ENCODE results near the gene KDM4B. TPM values are rescaled to one million over a fixed set of nuclear protein-coding genes. Genes with fewer than 3 reads are reported as not detected.
A peak's percentile ranks its signal among the peaks of the same experiment; 100 is the strongest.
"Not testable (repeated sequence)": the region's sequence is repeated elsewhere in the genome, so short reads cannot be mapped to it uniquely, and the experiment has no call there.

KDM4B gene
- total and polyA plus RNA-seq, 2 donors (not counting 1 experiment from before 2014, with no cell fraction given) = 6.4 to 14.4 TPM

DNA sequence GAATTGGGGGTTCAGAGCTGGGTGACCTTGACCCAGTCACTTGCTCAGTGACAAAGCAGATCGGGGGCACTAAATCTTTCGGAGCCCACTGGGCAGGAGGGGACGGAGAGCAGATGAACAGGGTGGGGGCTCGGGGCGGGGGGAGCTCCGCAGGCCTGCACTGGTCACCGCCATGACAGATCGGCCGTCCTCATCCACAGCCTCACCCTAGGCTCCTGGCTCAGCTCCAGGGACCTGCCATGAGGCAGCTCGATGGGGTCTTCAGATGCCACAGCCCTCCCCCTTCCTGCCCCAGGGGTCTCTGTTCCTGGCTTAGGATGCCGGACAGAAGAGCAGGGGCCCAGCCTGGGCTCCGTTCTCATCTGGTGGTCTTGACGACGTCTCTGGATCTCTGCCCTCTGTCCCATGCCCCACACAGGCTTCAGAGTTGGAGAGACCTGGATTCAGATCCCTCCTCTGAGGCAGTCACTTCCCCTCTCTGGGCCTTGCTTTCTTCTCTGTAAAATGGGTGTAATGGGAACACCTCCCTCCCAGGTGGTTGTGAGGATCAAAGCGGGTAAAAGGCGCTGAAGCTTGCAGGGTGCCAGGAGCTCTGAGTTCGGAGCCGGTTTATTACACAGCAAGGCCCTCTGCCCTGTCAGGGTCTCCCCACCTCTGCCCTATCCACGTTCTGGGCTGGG, 3.0 kb downstream of the KDM4B start:
- H3K36me3 ChIP-seq (ENCODE audit: control insufficient read depth, insufficient read depth, low read length) = no peaks in the 10 kb centered on the region
- no peak for DNase-seq (ENCODE audit: low read depth in 2 of 2)
- H3K9me3 ChIP-seq (ENCODE audit: control insufficient read depth, insufficient read depth, low read depth, low read length) = no peaks in the 10 kb centered on the region
- H3K4me2 ChIP-seq (ENCODE audit: extremely low read depth, insufficient read depth, low read length) = peak overlapping the region; percentile 97
- no peaks in the 10 kb centered on the region for H3K27me3 ChIP-seq (ENCODE audit: control insufficient read depth, insufficient read depth, low read length)
- H3K79me2 ChIP-seq (ENCODE audit: control insufficient read depth, insufficient read depth, low read length) = peaks cover 57% of the 10 kb centered on the region
- no peak overlapping the region for H3K4me3 ChIP-seq (replicated peaks in 1 of 4; ENCODE audit: control extremely low read depth in 1 of 4, insufficient read depth in 1 of 4, low read depth in 3 of 4, low read length in 4 of 4)
- H3K9ac ChIP-seq (ENCODE audit: insufficient read depth, low read length) = no peak overlapping the region
- no peak overlapping the region for H3K27ac ChIP-seq (ENCODE audit: insufficient read depth, low read length)
- H4K20me1 ChIP-seq (ENCODE audit: control insufficient read depth, extremely low read depth, insufficient read depth, low read length) = peaks cover 4% of the 10 kb centered on the region
- TF ChIP-seq, protein P1, sequence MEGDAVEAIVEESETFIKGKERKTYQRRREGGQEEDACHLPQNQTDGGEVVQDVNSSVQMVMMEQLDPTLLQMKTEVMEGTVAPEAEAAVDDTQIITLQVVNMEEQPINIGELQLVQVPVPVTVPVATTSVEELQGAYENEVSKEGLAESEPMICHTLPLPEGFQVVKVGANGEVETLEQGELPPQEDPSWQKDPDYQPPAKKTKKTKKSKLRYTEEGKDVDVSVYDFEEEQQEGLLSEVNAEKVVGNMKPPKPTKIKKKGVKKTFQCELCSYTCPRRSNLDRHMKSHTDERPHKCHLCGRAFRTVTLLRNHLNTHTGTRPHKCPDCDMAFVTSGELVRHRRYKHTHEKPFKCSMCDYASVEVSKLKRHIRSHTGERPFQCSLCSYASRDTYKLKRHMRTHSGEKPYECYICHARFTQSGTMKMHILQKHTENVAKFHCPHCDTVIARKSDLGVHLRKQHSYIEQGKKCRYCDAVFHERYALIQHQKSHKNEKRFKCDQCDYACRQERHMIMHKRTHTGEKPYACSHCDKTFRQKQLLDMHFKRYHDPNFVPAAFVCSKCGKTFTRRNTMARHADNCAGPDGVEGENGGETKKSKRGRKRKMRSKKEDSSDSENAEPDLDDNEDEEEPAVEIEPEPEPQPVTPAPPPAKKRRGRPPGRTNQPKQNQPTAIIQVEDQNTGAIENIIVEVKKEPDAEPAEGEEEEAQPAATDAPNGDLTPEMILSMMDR (conservative IDR thresholded peaks at IDR 0.05 in 1 of 2, IDR thresholded peaks at IDR 0.05 in 1 of 2; ENCODE audit: low read depth in 1 of 2, low read length in 2 of 2) = no peak
- TF ChIP-seq EZH2 (IDR thresholded peaks at IDR 0.05; ENCODE audit: low read length, missing control alignments) = no peak
- H3K4me1 ChIP-seq (ENCODE audit: control insufficient read depth, extremely low read depth, insufficient read depth, low read length) = peaks cover 29% of the 10 kb centered on the region
- H2AFZ ChIP-seq (ENCODE audit: low read length) = no peak overlapping the region

DNA sequence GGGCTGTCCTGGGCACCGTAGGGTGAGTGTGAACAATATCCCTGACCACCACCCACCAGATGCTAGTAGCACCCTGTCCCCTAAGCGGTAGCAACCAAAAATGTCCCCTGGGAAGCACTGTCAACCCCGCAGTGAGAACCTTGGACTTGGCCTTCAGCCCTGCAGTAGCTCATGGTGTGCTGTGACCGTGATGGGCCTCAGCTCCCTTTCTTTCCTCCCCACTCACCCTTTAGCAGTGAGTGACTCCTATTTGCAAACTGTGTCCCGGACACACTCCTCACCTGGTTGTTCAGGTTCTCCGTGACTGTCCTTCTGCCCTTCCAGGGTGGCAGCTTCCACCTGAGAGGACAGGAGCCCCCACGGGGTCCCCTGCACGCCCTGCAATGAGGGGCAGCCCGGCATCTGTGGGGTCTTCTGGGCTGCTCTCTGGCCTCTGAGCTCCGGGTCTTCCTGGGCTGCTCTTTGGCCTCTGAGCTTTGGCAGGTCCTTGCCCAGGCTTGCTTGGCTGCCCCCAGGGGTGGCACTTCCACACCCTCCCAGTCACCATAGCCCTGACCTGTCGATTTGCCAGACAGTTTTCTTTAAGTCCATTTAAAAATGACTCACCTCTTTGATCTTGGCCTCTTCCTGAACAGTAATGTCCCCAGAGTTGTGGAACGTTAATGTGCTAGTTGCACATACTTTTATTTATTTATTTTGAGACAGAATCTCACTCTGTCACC, 3.8 kb downstream of the KDM4B start:
- Histone ChIP-seq H3K4me2 (ENCODE audit: extremely low read depth, insufficient read depth, low read length) (no peak overlapping the region), H3K79me2 (ENCODE audit: control insufficient read depth, insufficient read depth, low read length) (peaks cover 60% of the 10 kb centered on the region), H3K9me3 (ENCODE audit: control insufficient read depth, insufficient read depth, low read depth, low read length) (no peaks in the 10 kb centered on the region), H3K27me3 (ENCODE audit: control insufficient read depth, insufficient read depth, low read length) (no peaks in the 10 kb centered on the region), H4K20me1 (ENCODE audit: control insufficient read depth, extremely low read depth, insufficient read depth, low read length) (peaks cover 4% of the 10 kb centered on the region), H3K4me3 (replicated peaks in 1 of 4; ENCODE audit: control extremely low read depth in 1 of 4, insufficient read depth in 1 of 4, low read depth in 3 of 4, low read length in 4 of 4) (no peak overlapping the region), H3K9ac (ENCODE audit: insufficient read depth, low read length) (no peak overlapping the region), H3K36me3 (ENCODE audit: control insufficient read depth, insufficient read depth, low read length) (no peaks in the 10 kb centered on the region), H3K27ac (ENCODE audit: insufficient read depth, low read length) (no peak overlapping the region), H2AFZ (ENCODE audit: low read length) (no peak overlapping the region), H3K4me1 (ENCODE audit: control insufficient read depth, extremely low read depth, insufficient read depth, low read length) (peaks cover 36% of the 10 kb centered on the region)
- TF ChIP-seq, protein P1 (conservative IDR thresholded peaks at IDR 0.05 in 1 of 2, IDR thresholded peaks at IDR 0.05 in 1 of 2; ENCODE audit: low read depth in 1 of 2, low read length in 2 of 2) = no peak
- TF ChIP-seq EZH2 (IDR thresholded peaks at IDR 0.05; ENCODE audit: low read length, missing control alignments) = no peak
- peak; percentile 49 to 62 for DNase-seq (ENCODE audit: low read depth in 2 of 2)

DNA sequence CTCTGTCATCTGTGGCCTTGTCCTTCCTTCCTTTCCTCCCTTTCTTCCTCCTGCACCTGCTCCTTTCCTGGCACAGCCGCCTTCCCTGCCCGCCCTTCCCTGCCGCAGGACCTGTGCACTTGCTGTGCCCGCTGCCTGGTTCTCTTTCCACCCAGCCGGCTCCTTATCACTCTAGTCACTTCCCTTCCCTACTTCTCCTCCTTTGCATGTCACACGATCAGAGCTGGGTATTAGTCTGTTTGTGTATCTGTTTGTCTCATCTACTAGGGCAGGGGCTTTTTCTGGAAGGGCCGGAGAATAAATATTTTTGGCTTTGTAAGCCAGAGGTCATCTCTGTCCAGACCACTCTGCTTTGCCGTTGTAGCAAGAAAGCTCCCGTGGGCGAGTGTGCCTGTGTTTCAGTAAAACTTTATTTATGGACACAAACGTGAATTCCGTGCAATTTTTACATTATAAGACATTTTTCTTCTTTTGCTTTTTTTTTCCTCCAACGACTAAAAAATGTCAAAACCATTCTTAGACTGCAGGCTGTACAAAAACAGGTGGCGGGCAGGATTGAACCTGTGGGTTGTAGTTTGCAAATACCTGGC, 6.1 kb downstream of the KDM4B start:
- Histone ChIP-seq H3K79me2 (ENCODE audit: control insufficient read depth, insufficient read depth, low read length) (peaks cover 66% of the 10 kb centered on the region), H3K4me3 (replicated peaks in 1 of 4; ENCODE audit: control extremely low read depth in 1 of 4, insufficient read depth in 1 of 4, low read depth in 3 of 4, low read length in 4 of 4) (no peak overlapping the region), H3K4me2 (ENCODE audit: extremely low read depth, insufficient read depth, low read length) (no peak overlapping the region), H4K20me1 (ENCODE audit: control insufficient read depth, extremely low read depth, insufficient read depth, low read length) (peaks cover 4% of the 10 kb centered on the region), H3K27ac (ENCODE audit: insufficient read depth, low read length) (peak overlapping the region; percentile 92), H3K4me1 (ENCODE audit: control insufficient read depth, extremely low read depth, insufficient read depth, low read length) (peaks cover 44% of the 10 kb centered on the region), H3K9me3 (ENCODE audit: control insufficient read depth, insufficient read depth, low read depth, low read length) (no peaks in the 10 kb centered on the region), H3K9ac (ENCODE audit: insufficient read depth, low read length) (no peak overlapping the region), H2AFZ (ENCODE audit: low read length) (no peak overlapping the region), H3K27me3 (ENCODE audit: control insufficient read depth, insufficient read depth, low read length) (no peaks in the 10 kb centered on the region), H3K36me3 (ENCODE audit: control insufficient read depth, insufficient read depth, low read length) (no peaks in the 10 kb centered on the region)
- no peak for TF ChIP-seq EZH2 (IDR thresholded peaks at IDR 0.05; ENCODE audit: low read length, missing control alignments)
- TF ChIP-seq, protein P1 (conservative IDR thresholded peaks at IDR 0.05 in 1 of 2, IDR thresholded peaks at IDR 0.05 in 1 of 2; ENCODE audit: low read depth in 1 of 2, low read length in 2 of 2) = no peak
- DNase-seq (ENCODE audit: low read depth in 2 of 2) = no peak

DNA sequence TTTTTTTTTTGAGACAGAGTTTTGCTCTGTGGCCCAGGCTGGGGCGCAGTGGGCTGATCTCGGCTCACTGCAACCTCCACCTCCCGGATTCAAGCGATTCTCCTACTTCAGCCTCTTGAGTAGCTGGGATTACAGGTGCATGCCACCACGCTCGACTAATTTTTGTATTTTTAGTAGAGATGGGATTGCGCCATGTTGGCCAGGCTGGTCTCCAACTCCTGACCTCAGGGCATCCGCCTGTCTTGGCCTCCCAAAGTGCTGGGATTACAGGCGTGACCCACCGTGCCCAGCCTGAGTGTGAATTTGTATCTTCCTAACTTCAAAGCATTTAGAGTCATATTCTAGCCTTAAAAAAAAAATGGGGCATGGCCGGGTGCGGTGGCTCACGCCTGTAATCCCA, 6.7 kb downstream of the KDM4B start:
- H4K20me1 ChIP-seq (ENCODE audit: control insufficient read depth, extremely low read depth, insufficient read depth, low read length); H3K36me3 ChIP-seq (ENCODE audit: control insufficient read depth, insufficient read depth, low read length); H3K4me3 ChIP-seq (replicated peaks in 1 of 4; ENCODE audit: control extremely low read depth in 1 of 4, insufficient read depth in 1 of 4, low read depth in 3 of 4, low read length in 4 of 4); H2AFZ ChIP-seq (ENCODE audit: low read length); H3K9ac ChIP-seq (ENCODE audit: insufficient read depth, low read length); H3K4me2 ChIP-seq (ENCODE audit: extremely low read depth, insufficient read depth, low read length); H3K9me3 ChIP-seq (ENCODE audit: control insufficient read depth, insufficient read depth, low read depth, low read length); H3K27me3 ChIP-seq (ENCODE audit: control insufficient read depth, insufficient read depth, low read length); DNase-seq (ENCODE audit: low read depth in 2 of 2): not testable (repeated sequence)
- Histone ChIP-seq H3K4me1 (ENCODE audit: control insufficient read depth, extremely low read depth, insufficient read depth, low read length) (peaks cover 41% of the 10 kb centered on the region), H3K27ac (ENCODE audit: insufficient read depth, low read length) (peak overlapping the region; percentile 92), H3K79me2 (ENCODE audit: control insufficient read depth, insufficient read depth, low read length) (peaks cover 63% of the 10 kb centered on the region)
